Stimulated activated CD8-positive, alpha-beta memory T cell treated with anti-CD3 and anti-CD28 coated beads, Interleukin-15, amount 100 ng/mL, for 4 hours (primary cell): ENCODE measurements around the gene YLPM1.
A peak's percentile ranks its signal among the peaks of the same experiment; 100 is the strongest.

Source experiments
- DNase-seq, 2 donors: peaks; one replicate each; pipeline ENCODE4 v3.0.0-alpha.2; 2020; ENCODE audit warnings: low read depth in 2 of 2

YLPM1 gene

DNA sequence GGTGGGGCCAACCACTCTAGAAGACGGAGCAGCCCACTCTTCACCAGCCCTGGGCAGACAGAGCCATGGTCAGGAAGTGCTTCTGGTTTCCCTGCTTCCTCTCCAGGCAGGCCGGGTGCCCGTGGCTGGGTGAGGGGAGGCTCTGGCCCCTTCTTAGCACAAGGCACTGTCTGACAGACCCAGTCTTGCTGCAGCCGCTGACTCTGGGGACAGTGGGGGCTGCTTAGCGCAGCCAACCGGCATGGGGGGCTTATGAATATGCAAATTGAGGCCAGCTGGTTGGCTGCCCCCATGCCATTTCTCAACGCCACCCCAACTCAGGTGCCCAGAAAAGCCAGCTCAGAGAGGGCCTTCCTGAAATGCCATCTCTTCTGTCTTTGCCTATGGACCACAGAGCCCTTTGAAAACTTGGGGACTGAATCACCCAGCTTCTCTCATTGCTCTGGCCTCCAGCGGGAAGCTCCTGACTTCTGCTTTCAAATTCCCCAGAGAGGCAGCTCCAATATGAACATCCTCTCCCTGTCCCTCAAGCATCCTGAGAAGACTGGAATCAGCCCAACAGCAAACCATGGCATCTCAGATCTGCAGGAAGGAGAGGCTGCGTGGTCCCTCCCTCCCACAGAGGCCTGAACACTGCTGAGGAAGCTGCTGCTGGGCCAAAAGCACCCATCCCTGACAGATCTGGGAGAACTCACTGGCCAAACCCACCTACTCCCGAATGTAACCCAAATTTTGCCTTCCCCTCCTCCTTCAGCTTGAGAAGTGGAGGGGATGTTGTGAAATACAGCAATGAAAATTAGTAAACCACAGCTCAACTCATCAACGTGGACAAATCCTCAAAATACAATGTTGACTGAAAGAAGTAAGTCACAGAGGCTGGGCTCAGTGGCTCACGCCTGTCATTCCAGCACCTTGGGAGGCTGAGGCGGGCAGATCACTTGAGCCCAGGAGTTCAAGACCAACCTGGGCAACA lies 113.1 kb downstream of the YLPM1 start, which contains the start of gene PROX2:
Gene PROX2, minus strand, starts transcription at position 205 of the 973 bp plus-strand sequence. CDS start 12,311 bp downstream, outside the sequence.
- DNase-seq, result no peak

DNA sequence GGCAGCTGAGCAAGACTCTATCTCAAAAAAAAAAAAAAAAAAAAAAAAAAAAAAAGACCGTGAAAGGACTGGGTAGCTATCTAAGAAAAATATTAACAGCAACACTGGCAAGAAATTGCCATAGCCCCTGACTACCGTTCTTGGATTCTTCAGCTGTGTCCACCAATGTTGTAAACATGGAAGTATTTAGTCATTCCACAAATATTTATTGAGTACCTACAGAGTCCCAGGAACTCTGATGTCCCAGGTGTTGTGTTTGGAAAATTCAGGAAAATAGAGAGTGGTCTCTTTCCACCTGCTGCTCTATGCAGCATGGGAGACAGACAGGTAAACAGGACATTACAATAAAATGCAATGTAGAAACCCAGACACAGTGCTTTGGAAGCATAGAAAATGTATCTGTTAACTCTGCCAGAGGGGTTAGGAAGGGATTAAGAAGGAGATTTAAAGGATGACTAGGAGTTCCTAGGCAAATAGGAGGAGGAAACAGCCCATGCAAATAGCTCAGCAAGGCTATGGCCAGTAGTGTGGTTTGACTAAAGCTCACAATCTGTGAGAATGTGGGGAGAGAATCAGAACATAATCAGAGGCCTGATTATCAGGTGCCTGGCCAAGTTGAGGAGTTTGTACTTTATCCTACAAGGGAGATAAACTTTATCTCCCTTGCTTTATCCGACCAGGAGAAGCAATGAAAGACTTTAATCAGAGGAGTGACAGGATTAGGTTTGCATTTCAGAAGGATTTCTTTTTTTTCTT lies 116.5 kb downstream of the YLPM1 start:
- no peak for DNase-seq

DNA sequence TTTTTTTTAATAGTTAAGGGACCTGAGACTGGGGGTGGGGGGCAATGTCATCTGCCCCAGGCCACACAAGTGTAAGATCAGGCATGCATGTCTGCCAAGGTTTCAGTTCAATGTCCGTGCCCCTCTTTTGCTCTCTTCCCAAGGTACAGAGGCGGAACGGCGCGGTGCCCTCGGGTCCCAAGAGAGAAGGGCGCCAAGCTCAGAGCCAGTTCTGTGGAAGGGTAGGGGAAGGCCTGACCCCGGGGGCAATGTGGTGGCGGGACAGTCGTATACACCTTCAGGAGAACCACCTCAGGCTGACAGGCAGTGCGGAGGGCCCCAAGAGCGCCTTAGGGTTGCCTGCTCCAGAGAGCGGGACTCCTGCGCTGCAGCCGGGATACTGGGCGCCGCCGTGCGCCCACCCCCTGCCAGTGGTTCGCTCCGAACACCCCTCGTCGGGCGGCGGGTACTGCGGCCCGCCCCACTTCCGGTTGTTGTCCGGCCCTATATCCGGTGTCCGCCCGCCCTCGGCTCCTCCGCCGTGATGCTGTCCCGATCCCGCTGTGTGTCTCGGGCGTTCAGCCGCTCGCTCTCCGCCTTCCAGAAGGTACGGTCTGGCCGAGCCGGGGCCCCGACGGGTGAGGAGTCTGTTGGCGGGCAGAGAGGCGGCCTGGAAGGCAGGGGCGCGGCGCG lies 118.5 kb downstream of the YLPM1 start, which contains the start of gene DLST:
Gene DLST, plus strand, starts transcription at position 486 of the 672 bp plus-strand sequence. Its CDS starts 38 bp downstream, at position 524.
- DNase-seq, result peak; percentile 58 to 74

- peak in 1 of 2 donors; percentile 25 for DNase-seq
These were observed 119.2 kb downstream of the YLPM1 start for GRCh38 chr14:74882103-74882920.
